ENCODE measurements around the gene ZNF385B.

ZNF385B gene

GRCh38 chr2:179424571-179424970 is 436.8 kb downstream of the ZNF385B start:
- no peak overlapping the region for H3K4me3 ChIP-seq (replicated peaks; ENCODE audit: insufficient read depth, low read length)
- DNase-seq (ENCODE audit: low read depth in 1 of 2, low spot score in 1 of 2): no peak
- H3K27me3 ChIP-seq (ENCODE audit: insufficient read depth, poor library complexity, severe bottlenecking): peaks cover 3% of the 10 kb centered on the region
- no peak overlapping the region for H3K27ac ChIP-seq (replicated peaks)
- TF ChIP-seq REST (IDR thresholded peaks at IDR 0.05; ENCODE audit: insufficient replicate concordance, low read depth): no peak
- no peak for TF ChIP-seq GABPA (IDR thresholded peaks at IDR 0.05; ENCODE audit: low read depth)
- no peak for TF ChIP-seq CTCF (IDR thresholded peaks at IDR 0.05; ENCODE audit: insufficient read depth, low read length)
- TF ChIP-seq SPI1 (IDR thresholded peaks at IDR 0.05; ENCODE audit: borderline replicate concordance, low read depth): no peak
- no peak for TF ChIP-seq POLR2AphosphoS5 (IDR thresholded peaks at IDR 0.05; ENCODE audit: low read depth)

GRCh38 chr2:179422037-179422643 is 439.3 kb downstream of the ZNF385B start:
- Histone ChIP-seq H3K27me3 (ENCODE audit: insufficient read depth, poor library complexity, severe bottlenecking) (peaks cover 3% of the 10 kb centered on the region), H3K27ac (replicated peaks) (no peak overlapping the region), H3K4me3 (replicated peaks; ENCODE audit: insufficient read depth, low read length) (no peak overlapping the region)
- TF ChIP-seq GABPA (IDR thresholded peaks at IDR 0.05; ENCODE audit: low read depth) (no peak), CTCF (IDR thresholded peaks at IDR 0.05; ENCODE audit: insufficient read depth, low read length) (peak; percentile 75)
- peak in 1 of 2 experiments; percentile 64 for DNase-seq (ENCODE audit: low read depth in 1 of 2, low spot score in 1 of 2)

GRCh38 chr2:179417436-179417949 is 443.9 kb downstream of the ZNF385B start:
- no peak for DNase-seq (ENCODE audit: low read depth in 1 of 2, low spot score in 1 of 2)
- Histone ChIP-seq H3K4me3 (replicated peaks; ENCODE audit: insufficient read depth, low read length) (no peak overlapping the region), H3K27me3 (ENCODE audit: insufficient read depth, poor library complexity, severe bottlenecking) (no peaks in the 10 kb centered on the region), H3K27ac (replicated peaks) (no peak overlapping the region)
- TF ChIP-seq CTCF (IDR thresholded peaks at IDR 0.05; ENCODE audit: insufficient read depth, low read length): no peak
- TF ChIP-seq REST (IDR thresholded peaks at IDR 0.05; ENCODE audit: insufficient replicate concordance, low read depth): no peak
- no peak for TF ChIP-seq GABPA (IDR thresholded peaks at IDR 0.05; ENCODE audit: low read depth)
- TF ChIP-seq SPI1 (IDR thresholded peaks at IDR 0.05; ENCODE audit: borderline replicate concordance, low read depth): no peak
- TF ChIP-seq POLR2AphosphoS5 (IDR thresholded peaks at IDR 0.05; ENCODE audit: low read depth): no peak

- no peak for DNase-seq (ENCODE audit: low read depth in 1 of 2, low spot score in 1 of 2)
- no peak for TF ChIP-seq POLR2AphosphoS5 (IDR thresholded peaks at IDR 0.05; ENCODE audit: low read depth)
- no peak for TF ChIP-seq SPI1 (IDR thresholded peaks at IDR 0.05; ENCODE audit: borderline replicate concordance, low read depth)
- TF ChIP-seq CTCF (IDR thresholded peaks at IDR 0.05; ENCODE audit: insufficient read depth, low read length): no peak
- TF ChIP-seq REST (IDR thresholded peaks at IDR 0.05; ENCODE audit: insufficient replicate concordance, low read depth): no peak
- no peak for TF ChIP-seq GABPA (IDR thresholded peaks at IDR 0.05; ENCODE audit: low read depth)
These were observed 449.3 kb downstream of the ZNF385B start for GRCh38 chr2:179412112-179412511.

More at GRCh38 chr2:179412112-179412511, 449.3 kb downstream of the ZNF385B start:
- H3K27ac ChIP-seq (replicated peaks): no peak overlapping the region
- no peak overlapping the region for H3K4me3 ChIP-seq (replicated peaks; ENCODE audit: insufficient read depth, low read length)
- H3K27me3 ChIP-seq (ENCODE audit: insufficient read depth, poor library complexity, severe bottlenecking): no peaks in the 10 kb centered on the region
